ENCODE measurements around the gene HNRNPA2B1.
"Not testable (repeated sequence)": the region's sequence is repeated elsewhere in the genome, so short reads cannot be mapped to it uniquely, and the experiment has no call there.

Gene HNRNPA2B1

GRCh38 chr7:26188206-26188956 lies 12.2 kb downstream of the HNRNPA2B1 start:
- DNase-seq (ENCODE audit: low read depth) = no peak
- no peak overlapping the region for H3K4me3 ChIP-seq (replicated peaks; ENCODE audit: low read depth, low read length)
- TF ChIP-seq CTCF (IDR thresholded peaks at IDR 0.05; ENCODE audit: low read length, missing control alignments) = no peak

- H3K4me3 ChIP-seq (replicated peaks; ENCODE audit: low read depth, low read length) = no peak overlapping the region
- no peak for TF ChIP-seq CTCF (IDR thresholded peaks at IDR 0.05; ENCODE audit: low read length, missing control alignments)
- no peak for DNase-seq (ENCODE audit: low read depth)
Measured at GRCh38 chr7:26187380-26188205, 13.0 kb downstream of the HNRNPA2B1 start.

GRCh38 chr7:26186364-26187311 lies 13.9 kb downstream of the HNRNPA2B1 start:
- no peak for DNase-seq (ENCODE audit: low read depth)
- TF ChIP-seq CTCF (IDR thresholded peaks at IDR 0.05; ENCODE audit: low read length, missing control alignments) = no peak
- no peak overlapping the region for H3K4me3 ChIP-seq (replicated peaks; ENCODE audit: low read depth, low read length)

- no peak overlapping the region for H3K4me3 ChIP-seq (replicated peaks; ENCODE audit: low read depth, low read length)
- no peak for DNase-seq (ENCODE audit: low read depth)
- TF ChIP-seq CTCF (IDR thresholded peaks at IDR 0.05; ENCODE audit: low read length, missing control alignments) = no peak
Measured at GRCh38 chr7:26185844-26186180, 14.7 kb downstream of the HNRNPA2B1 start.

DNA sequence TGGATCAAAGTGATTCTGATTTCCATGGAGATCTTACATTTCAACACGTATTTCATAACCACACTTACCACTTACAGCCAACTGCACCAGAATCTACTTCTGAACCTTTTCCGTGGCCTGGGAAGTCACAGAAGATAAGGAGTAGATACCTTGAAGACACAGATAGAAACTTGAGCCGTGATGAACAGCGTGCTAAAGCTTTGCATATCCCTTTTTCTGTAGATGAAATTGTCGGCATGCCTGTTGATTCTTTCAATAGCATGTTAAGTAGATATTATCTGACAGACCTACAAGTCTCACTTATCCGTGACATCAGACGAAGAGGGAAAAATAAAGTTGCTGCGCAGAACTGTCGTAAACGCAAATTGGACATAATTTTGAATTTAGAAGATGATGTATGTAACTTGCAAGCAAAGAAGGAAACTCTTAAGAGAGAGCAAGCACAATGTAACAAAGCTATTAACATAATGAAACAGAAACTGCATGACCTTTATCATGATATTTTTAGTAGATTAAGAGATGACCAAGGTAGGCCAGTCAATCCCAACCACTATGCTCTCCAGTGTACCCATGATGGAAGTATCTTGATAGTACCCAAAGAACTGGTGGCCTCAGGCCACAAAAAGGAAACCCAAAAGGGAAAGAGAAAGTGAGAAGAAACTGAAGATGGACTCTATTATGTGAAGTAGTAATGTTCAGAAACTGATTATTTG lies 15.3 kb downstream of the HNRNPA2B1 start:
- no peak overlapping the region for H3K4me3 ChIP-seq (replicated peaks; ENCODE audit: low read depth, low read length)

GRCh38 chr7:26184281-26185101 lies 16.1 kb downstream of the HNRNPA2B1 start:
- not testable (repeated sequence) for DNase-seq (ENCODE audit: low read depth); H3K4me3 ChIP-seq (replicated peaks; ENCODE audit: low read depth, low read length)

More for the DNA sequence above, 15.3 kb downstream of the HNRNPA2B1 start:
- TF ChIP-seq CTCF (IDR thresholded peaks at IDR 0.05; ENCODE audit: low read length, missing control alignments) = no peak
- DNase-seq (ENCODE audit: low read depth) = no peak
